Astrocyte of the cerebellum (primary cell): ENCODE measurements around the gene EFTUD2.

Source experiments
- DNase-seq: peaks from one replicate; pipeline ENCODE4 v3.0.0-alpha.2; 2011; ENCODE audit warnings: low read depth
- H3K4me3 ChIP-seq: 2 replicates; pipeline ENCODE4 v1.5.1; 2011; ENCODE audit warnings: mild to moderate bottlenecking, low read depth, low read length, moderate library complexity
- in situ Hi-C: cut with HindIII; loops from 2 replicates; pipeline ENCODE4 v1.10.0; 2017; ENCODE audit warnings: low sequenced_read_pairs
- TF ChIP-seq, protein P1 (sequence below): IDR thresholded peaks from 2 replicates; pipeline ENCODE4 v1.5.1; 2012; ENCODE audit warnings: low read length, low read depth, moderate library complexity, mild to moderate bottlenecking; ENCODE audit errors: missing control alignments

Gene EFTUD2

DNA sequence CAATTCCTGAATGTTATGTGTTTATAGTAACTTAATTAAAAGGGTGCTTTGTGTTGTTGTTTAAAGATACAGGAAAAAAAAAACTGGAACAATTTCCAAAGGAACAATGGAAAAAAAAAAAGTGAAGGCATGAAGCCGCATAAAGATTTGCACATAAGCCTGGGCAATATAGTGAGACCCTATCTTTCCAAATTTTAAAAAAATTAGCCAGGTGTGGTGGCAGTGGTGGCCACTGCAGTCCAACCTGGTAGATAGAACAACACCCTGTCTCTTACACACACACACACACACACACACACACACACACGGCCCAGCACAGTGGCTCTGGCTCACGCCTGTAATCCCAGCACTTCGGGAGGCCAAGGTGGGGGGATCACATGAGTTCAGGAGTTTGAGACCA, 91.1 kb downstream of the EFTUD2 start:
- in situ Hi-C loops: no loop called here
- DNase-seq: no peak
- no peak overlapping the region for H3K4me3 ChIP-seq
- TF ChIP-seq, protein P1, sequence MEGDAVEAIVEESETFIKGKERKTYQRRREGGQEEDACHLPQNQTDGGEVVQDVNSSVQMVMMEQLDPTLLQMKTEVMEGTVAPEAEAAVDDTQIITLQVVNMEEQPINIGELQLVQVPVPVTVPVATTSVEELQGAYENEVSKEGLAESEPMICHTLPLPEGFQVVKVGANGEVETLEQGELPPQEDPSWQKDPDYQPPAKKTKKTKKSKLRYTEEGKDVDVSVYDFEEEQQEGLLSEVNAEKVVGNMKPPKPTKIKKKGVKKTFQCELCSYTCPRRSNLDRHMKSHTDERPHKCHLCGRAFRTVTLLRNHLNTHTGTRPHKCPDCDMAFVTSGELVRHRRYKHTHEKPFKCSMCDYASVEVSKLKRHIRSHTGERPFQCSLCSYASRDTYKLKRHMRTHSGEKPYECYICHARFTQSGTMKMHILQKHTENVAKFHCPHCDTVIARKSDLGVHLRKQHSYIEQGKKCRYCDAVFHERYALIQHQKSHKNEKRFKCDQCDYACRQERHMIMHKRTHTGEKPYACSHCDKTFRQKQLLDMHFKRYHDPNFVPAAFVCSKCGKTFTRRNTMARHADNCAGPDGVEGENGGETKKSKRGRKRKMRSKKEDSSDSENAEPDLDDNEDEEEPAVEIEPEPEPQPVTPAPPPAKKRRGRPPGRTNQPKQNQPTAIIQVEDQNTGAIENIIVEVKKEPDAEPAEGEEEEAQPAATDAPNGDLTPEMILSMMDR: no peak

DNA sequence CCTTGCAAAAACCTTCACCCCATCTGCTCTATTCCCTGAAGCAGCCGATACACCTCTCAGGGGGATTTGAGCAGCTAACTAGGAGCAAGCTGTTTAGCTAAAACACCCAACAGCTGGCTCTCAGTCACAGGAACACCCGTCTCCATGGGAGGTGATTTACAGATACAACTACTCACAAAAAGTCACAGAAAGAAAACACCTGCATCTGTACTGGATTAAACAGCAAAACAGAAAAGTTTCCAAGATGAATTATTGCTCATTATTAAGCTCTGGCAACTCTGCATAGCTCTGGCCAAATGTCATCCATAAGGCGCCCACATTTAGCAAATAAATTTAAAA, 91.5 kb downstream of the EFTUD2 start:
- in situ Hi-C loops: no loop called here
- TF ChIP-seq, protein P1: no peak
- H3K4me3 ChIP-seq: no peak overlapping the region
- DNase-seq: no peak

DNA sequence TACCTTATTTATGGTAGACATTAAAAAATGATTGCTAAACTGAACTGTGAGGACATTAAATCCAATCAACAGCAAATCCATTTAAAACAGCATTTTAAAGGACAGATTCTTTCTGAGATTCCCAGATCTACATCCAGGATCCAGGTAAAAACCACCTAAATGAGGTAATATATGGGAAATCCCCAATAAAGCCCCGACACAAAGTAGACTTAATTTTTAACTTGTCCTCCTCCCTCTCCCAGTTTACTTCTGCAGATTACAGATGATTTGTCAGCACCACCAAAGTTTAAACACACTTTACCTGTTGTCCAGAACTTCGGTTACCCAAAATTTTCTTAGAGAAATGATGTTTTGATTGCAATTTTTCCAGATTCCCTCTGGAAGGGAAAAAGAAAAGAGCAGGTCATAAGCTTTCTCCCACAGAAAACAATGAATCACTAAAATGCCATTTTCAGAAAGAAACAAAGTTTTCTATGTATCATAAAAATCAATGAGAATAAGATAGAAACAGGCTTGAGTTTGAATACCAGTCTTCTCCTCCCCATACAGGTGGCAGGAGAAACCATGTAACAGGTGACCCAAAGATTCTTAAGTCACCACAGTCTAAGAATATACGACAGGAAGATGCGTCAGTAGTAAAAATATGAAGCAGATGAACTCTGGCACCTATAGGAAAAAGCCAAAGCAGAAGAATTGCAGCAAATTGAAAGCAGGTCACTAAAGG, 92.0 kb downstream of the EFTUD2 start:
- DNase-seq: no peak
- in situ Hi-C loops: no loop called here
- no peak overlapping the region for H3K4me3 ChIP-seq
- TF ChIP-seq, protein P1: no peak

DNA sequence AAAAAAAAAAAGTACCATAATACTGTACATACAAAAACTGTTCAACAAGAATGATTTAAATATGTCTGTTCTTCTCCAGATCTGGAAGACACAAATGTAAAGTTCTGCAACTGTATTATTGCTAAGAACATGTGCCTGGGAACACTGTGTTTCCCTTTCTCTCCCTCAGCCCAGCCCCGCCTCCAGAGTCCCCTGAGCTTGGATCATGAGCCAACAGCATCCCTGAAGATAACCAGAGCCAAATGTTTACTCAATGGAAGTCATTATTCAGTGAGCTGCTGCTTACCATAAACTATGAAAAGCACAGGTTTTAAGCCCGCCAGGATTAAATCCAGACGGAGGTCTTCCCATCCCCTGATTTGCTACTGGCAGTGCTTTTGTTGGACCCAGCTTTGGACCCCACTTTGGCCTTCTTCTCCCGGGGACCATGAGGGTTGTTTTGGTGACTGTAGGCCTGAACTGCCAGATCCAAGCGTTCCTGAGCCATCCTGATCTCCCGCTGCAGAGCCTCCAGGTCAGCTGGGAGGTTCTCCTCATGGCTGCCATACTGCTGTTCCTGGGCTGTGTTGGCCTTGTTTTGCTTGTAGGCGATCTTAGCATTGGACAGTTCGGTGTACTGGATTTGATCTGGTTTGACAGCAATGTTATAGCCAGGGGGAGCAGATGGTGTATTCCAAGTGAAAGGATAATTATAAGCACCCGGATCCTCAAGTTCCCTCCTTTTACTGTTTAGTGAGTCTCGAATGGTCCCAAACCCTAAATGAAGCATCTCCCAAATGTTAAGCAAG, 94.7 kb downstream of the EFTUD2 start:
- no peak overlapping the region for H3K4me3 ChIP-seq
- in situ Hi-C loops: no loop called here
- TF ChIP-seq, protein P1: no peak
- no peak for DNase-seq

DNA sequence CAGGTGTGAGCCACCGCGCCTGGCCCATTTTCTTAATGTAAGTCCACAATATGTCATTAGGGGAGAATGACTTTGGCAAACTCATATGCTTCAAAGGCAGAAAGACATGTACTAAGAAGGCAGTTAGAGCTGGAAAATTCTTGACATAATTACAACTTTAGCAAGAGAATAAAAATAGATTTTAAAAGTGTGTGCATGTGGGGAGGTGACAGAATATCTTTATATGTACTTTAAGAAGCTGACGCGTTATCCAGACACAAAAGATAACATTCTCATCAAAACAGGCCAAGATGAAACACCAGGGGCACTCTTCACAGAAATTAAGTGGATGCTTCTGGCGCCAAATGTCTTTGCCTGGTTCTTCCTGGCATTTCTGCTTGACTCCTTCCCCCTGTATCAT, 97.4 kb downstream of the EFTUD2 start:
- no peak overlapping the region for H3K4me3 ChIP-seq
- no peak for DNase-seq
- TF ChIP-seq, protein P1: no peak
- in situ Hi-C loops: no loop called here
